GF-D8 (cell line): ENCODE results near the gene FBXO15.

ENCODE experiments used
- DNase-seq: peaks from one replicate; lab custom pipeline; 2025; lab: John Stamatoyannopoulos, UW

The FBXO15 gene

GRCh38 chr18:74062037-74062436 is 85.6 kb downstream of the FBXO15 start:
- DNase-seq: no peak

GRCh38 chr18:74060579-74060978 is 87.1 kb downstream of the FBXO15 start:
- DNase-seq: no peak

DNA sequence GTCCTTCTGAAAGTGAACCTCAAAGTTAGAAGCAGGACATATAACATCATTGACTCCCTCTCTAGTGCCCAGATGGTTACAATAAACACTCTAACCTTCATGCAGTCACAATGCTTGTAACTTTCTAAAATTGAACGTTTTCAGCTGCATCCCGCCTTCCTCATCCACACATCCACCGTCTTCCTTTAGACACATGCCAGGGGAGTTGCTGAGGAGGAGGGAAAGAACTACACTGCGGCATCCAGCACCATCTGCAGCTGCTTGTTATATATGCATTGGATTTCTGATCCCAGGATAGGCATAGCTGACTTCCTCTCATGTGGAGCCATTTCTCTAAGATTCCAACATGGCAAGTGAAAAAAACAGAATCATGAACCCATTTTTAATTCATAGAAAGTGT is 96.8 kb downstream of the FBXO15 start:
- no peak for DNase-seq

- no peak for DNase-seq
Measured at GRCh38 chr18:74040459-74041332, 106.9 kb downstream of the FBXO15 start.

DNA sequence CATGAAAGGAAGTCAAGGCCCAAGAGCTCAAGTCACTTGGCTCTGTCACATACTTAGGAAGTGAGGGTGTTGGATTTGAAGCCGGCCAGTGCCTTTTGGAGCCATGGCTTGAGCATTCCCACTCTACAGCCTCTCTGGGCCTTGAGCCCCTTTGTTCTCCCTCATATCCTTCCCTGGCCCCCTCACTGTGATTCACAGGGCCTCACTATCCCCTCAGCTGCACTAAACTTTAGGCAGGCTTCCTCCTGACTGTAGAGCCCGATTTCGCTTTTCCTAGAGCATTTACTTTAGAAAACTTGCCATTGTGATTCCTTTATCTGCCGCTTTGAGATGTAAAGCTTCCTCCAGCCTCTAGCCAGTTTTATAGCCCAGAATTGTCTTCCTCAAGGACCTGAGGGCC is 107.6 kb downstream of the FBXO15 start:
- DNase-seq: no peak

GRCh38 chr18:74029161-74029560 is 118.5 kb downstream of the FBXO15 start:
- DNase-seq: no peak
